NCI-H82 treated with DMSO at 0.1 percent for 48 hours (cell line): ENCODE data around the gene VPS13D.
A peak's percentile ranks its signal among the peaks of the same experiment; 100 is the strongest.

Experiments used
- DNase-seq: peaks from one replicate; lab custom pipeline; 2025; ENCODE audit not compliant: unreplicated experiment; lab: John Stamatoyannopoulos, UW

The VPS13D gene

DNA sequence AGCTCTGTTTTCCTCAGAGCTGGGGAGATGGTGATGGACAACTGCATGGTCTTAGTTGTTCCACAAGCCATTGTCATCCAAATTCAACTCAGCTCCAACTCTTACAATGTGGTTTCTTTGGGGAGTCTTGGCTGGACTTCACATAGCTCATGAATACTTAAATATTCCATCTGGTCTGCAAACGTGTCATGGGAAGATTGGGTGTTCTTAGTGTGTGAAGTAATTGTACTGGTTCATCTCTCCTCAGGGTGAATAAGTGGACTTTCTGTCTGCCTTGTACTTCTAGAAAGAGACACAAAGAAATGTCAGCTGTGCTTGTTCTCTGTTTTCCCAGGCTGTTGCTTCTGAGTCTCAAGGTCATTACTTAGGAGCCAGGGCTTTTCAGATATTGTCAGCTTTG, 106.6 kb downstream of the VPS13D start:
- no peak for DNase-seq

DNA sequence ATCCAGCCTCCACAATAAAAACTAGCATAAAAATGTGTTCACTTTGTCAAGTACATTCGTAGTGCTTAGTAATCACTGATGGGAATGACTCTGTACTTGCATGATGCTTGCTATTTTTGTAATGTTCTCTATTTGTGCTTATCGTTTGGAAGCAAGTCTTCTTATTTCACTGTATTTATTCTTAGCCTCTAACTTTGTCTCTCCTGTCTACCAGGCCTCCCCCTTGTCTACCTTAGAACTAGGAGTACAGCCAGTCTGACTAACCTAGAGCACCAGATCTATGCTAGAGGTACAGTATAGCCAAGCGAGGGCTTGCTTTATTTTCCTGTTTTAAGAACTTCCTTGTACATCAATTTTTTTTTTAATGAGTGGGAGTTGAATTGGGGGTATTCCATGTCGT, 108.2 kb downstream of the VPS13D start:
- DNase-seq = no peak

DNA sequence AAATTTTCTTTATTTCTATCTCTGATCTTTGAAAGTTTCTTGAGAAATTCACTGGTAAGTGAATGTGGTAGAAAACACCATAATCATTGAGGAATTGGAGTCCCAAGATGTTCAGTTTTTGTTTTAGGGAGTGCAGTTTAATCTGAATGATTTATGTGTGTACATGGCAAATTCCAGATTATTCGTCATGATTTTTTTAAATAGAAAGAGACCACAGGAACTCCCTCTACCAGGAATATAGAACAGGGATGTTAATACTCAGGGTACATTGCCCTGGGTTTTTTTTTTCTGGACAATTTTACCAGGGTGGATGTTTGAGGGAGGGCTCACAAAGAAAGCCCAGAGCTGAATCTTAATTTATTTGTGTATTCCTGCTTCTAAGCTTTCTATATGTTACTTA, 109.0 kb downstream of the VPS13D start:
- DNase-seq = no peak

DNA sequence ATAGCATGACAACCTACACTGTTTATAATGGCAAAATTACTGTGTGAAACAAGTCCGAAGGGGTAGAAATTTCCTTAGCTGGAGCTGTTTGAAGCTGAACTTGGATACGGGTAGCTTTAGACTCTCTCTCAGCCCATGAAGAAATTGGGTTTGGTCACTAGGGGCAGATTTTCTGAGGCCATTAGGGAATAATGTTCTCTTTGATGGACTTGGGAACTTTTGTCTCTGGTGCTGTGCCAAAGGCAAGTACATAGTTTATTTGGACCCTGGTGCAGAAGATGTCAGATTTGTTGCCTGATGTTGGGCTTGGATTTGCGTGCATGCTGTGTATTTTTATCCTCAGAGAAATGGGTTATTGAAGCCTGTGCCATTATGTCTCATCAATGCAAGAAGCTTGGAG, 109.6 kb downstream of the VPS13D start:
- DNase-seq = peak; percentile 42

DNA sequence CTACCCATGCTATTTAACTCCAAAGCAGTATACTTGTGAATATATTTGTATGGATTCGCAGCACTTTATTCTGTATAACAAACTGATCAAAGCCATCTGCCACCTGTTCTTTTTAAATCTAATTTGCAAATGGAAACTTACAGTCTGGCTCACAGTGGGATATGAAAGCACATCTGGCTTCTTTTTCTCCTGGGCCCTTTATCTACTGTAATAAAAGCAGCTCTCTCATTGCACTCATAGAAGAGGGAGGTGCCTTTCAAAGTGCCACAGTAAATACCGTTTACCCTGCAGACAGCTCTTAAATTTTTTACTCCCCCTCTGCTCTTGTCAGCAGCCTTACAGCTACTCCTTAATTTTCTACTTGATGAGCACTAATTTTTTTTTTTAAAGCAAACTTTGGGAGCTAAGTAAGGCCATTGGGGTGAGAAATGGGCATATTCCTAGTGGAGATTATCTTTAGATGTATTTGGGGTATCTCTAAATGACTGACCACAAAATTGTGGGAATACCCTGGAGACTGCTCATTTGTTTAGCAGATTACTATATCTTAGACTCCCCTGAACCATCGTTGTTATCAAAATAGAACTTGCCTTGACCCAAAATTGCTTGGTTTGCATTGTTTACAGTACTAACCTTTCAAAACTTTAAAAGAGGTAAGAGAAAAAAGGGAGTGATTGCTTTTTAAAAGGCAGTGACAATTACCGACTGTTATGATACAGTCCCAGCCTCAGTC, 110.1 kb downstream of the VPS13D start:
- DNase-seq = peak; percentile 54

DNA sequence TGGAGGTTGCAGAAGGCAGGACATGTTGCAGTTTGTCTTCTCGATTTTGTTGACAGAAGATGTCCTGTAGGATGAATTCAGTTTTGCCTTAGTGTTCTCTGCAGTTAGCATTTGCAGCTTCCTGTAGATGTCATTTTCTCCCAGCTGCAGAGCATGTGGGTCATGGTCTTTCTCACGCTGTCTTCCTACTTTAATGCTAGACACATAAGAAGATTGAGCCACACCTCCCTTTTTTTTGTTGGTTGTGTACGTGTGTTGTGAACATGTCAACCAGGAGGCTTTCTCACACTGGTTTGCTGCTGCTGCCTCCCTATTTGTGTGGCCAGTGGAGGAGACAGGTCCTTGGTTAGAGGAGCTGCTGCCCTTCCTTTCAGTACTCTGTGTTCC, 110.7 kb downstream of the VPS13D start:
- DNase-seq = no peak

DNA sequence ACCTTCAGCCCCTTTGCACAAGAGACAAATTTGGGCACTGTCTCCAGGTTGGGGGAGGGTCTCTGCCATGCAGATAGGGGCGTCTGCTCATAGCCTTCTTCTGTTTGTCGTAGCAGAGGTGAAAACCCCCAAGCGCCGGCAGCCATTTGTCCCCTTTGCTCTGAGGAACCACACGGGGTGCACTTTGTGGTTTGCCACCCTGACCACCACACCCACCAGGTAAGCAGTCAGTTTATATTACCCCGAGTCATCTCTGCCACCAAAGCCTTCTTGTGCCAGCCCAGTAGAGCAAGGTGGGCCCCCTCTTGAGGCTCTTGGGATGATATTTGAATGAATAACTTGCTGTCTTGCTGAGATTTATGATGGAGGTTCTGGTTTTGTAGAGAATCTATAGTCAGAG, 111.8 kb downstream of the VPS13D start:
- DNase-seq = no peak

DNA sequence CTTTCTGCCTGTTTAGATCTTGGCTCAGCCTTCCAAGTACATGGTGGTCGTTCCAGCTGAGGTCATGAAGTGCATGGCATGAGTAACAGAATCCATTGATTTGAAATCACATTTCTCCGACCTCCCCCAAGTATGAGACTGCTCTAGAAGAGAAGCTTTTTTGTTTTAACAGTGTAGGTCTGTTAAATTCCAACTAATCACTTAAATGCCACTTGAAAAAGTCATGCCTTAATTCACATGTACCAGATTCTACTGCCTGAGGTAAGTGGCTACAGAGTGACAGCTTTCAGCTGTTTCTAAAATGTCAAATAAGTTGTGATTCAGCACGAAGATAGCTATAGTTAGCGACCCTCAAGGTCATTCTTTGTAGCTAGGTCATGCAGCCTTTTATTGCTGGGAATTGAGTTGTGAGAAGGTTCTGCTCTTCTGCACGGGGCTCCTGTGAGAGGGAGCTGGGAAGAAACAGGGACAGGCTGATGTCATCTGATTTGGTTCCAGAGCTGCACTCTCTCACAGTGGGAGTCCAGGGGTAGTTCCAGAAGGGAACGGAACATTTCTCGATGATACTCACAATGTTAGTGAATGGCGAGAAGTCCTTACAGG, 112.7 kb downstream of the VPS13D start:
- DNase-seq = no peak

DNA sequence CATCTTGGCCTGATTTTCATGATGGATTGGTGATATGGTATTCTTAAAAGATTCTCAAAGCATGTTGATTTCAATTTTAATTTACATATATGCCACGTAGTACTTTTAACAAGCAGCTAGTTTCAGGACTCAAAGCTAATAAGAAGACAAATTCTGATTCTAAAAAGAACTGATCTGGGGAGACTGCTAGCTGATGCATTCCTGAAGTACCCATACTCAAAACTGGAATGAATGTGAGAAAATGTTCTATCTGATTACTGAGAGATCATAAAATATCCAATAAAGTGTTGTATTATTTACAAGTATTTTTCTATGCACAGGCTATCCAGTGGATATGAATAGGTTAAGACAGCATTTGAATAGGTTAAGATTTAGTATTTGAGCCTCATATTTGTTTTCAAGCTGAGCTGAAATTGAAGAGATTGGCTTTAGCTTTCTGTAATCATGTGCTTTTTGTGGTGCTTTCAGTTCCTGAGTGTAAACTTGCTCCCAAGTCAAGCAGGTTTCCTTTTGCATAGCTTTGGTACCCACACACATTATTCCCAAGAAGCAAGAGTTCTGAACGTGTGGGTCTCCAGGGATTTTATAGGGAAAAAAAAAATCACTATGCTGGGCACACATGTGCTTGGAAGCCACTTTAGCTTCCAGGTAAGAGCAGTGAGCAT, 114.1 kb downstream of the VPS13D start:
- DNase-seq = no peak

DNA sequence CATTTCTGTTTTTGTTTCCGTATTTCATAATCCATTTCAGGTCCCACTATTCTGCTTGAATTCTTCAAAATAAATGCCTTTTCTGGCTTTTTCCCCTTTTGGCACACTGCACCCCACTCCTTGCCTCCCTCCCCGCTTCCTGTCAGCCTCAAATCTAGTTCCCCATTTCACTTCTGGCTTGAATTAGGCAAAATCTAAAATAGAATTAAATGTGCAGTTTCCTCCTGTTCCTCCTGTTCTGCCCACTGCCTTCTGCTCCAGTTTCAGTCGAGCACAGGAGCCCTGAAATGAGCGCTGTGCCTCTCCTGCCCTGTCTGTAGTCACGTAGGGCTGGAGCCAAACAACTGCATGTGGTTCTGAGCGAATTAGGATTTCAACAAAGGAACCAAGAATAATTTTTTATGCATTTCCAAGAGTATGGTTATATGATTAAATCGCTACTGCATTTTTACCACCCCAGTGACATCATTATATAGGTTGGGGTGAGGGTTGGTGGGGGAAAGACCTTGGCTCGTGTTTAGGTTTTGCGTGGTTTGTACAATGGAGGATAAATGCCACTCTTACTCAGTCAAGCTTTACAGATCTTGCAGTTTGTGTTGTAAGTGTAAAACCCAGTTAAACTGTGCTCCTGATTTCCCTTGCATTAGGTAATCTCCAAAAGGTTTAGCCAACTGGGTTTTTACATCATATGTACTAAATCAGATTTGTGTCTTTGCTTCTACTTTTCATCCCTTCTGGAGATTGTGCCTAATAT, 114.9 kb downstream of the VPS13D start:
- DNase-seq = no peak

DNA sequence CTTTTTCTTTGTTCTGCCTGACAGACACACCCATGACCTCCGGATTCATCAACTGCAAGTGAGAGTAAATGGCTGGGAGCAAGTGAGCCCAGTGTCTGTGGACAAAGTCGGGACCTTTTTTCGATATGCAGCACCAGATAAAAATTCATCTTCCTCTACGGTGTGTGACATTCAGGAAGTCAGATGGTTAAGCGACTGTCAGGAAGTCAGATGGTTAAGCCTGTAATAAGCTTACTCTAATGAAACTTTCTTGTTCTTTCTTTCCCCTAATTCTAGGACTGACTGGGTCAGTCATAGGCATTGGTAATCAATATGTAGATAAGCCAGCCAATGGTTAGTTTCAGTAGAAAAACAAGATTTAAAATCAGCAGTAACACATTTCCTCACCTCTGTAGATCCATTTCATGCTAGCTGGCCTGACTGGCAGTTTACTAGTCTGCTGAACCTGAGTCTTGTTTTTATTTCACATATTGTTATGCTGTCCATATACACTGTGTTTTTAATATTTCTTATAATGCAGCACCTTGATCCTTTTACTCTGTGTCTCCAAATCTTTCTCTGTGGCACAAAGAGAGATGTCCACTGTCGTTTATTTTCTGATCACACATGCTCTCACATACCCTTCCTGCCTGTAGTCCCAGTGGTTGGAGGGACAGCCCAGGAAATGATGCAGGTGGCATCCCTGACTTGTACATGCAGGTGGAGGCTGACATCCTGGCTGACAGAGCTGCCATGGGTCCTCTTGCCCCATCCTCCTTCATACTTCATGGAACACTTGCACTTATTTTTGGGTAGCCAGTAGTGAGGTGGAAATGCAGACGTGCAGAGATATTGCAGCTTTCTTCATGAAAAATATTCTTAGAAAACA, 115.8 kb downstream of the VPS13D start:
- peak; percentile 63 for DNase-seq

DNA sequence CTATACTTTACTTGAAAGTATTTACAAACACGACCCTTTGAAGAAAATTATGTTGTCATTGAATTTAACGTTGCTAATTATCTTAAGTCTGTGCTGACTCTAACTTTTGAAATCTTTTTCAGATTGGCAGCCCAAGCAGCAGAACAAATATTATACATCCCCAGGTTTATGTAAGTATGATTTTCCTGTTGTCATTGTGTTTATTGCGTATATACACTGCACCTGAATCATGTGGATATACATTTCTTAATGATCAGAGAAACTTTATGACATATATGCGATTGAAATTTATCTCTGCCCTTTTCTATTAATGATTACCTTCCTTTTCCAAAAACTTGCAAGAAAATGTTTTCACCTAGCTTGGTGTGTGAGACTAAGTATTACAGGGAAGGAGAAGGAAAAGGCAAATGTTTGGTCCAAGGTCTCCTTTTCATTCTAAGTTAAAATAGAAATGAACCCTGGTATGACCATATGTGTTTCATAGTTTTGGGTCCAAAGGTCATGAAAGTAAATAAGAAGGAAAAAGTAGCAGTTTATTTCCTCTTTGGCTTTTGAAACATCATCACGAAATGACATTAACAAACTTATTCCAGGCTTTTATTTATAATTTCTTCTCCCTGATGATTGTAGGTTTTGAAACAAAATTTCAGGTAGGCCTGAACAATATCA, 116.8 kb downstream of the VPS13D start:
- DNase-seq = no peak

DNA sequence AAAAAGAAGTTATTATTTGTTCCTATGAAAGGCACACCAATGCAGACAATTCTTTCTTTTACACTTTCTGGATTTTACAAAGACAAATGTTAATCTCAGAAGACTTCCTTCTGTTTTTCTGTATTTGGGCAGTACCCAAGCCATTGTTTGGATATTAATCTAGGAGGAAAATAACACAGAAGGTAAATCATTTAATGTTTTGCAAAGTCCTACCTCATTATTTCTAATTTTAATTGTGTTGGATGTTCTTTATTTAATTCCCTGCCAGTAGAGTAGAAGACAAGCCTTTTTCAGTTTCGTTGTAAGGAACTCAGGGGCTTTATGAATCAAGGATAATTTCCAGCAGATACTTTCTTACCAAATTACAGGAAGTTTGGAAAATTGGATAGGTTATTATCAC, 118.3 kb downstream of the VPS13D start:
- no peak for DNase-seq

DNA sequence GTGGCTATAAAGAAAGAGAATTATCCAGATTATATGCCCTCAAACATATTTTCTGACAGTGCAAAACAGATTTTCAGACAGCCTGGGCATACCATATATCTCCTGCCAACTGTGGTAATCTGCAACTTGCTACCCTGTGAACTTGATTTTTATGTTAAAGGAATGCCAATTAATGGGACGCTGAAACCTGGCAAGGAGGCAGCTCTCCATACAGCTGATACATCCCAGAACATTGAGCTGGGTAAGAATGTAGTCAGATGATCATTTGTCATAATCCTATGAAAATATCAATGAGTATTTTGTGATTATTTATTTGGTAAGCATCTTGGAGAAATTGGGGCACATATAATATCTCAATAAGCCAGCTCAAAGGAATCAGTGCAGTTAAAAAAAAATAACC, 124.2 kb downstream of the VPS13D start:
- no peak for DNase-seq

DNA sequence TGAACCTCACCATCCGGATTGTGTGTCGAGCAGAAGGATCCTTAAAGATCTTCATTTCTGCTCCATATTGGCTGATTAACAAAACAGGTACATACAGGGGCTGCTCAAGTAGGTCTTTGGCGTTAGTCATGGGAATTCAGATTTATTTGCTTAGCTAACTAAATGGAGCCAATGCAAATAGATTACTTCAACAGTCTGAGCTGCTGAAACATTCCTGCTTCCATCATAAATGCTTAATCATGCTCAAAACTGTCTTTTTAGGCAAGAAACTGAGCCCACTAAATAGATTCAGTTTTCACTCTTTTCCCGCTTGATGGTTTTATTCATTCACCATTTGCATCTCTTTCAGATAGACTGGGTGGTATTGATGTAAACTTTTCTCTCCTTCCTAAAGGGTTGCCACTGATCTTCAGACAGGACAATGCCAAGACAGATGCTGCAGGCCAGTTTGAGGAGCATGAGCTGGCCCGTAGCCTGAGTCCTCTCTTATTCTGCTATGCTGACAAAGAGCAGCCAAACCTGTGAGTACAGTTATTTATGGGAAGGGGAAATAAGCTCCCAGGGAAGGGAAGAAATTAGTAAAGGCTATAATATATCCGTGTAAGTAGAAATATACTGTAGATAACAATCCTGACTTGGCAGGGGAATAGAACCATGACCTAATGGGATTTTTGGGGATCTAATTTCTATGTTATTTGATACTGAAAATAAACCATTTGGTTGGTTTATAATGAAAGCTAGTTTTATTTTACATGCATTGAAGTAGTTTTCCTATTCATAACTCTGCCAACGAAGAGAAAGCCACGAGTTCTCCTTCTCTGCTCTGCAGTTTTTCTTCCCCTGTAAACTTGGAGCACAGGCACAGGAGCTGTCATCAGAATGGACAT, 126.4 kb downstream of the VPS13D start:
- no peak for DNase-seq

DNA sequence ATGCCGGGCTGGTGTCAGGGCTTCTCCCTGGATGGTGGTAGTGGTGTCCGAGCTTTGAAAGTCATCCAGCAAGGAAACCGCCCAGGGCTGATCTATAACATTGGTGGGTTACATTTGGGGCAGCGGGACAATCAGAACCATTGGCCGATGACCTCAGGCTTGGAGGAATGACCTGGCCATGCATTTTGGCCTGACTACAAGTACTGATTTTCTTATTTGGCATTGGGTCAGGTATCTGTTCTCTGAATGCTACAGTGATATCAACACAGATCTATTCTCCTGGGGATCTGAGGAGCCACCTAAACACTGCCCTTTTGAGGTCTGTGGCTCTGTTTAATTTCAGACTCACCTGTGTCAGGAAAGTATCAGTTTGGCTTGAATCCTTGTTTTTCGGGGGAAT, 128.7 kb downstream of the VPS13D start:
- no peak for DNase-seq

DNA sequence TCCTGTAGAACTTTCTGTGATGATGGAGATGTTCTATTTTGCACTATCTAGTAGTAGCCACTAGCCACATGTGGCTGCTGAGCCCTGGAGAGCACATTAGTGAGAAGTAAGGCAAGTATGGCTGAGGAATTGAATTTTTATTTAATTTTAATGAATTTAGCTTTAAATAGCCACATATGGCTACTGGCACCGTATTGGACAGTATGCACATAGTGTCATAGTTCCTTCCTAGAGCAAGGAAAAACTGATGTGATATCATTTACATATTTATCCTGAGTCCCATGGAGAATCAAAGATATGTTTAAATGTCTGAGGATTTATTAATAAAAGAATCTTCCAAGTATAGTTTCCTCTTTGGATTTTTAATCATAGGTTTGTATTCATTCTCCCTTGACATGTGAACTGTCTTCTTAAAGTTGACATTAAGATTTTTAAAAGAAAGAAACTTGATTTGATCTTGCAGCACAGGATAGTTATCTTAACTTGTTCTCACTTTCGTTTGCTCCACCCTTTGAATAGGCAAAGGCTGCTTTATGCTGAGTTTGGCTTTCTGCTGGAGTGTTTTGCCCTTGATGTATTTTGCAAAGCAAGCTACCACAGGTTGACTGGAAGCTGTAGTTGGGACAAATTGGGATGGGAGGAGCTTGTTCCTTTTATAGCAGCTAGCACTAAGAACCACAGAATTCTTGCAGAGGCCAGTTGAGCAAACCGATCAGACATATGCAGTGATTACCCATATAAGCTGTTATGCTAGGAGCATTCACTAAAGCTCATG, 129.7 kb downstream of the VPS13D start:
- DNase-seq = no peak

DNA sequence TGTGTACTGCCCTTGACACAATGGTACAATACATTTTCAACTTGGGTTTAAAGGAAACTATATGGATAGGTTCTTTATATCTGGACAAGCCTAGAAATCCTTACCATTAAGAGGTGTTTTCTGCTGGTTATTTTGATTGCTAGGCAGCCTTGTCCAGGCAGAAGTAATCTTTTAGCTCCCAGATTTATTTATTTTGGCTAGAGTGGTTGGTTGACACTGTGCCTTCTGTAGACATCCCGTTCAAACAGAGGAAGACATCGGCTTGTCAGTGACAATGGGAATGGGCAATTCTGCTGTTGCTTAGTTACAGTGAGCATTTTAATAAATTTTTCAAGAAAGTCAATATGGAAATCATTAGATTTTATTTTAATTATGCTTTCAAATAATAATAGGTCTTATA, 138.8 kb downstream of the VPS13D start:
- no peak for DNase-seq

DNA sequence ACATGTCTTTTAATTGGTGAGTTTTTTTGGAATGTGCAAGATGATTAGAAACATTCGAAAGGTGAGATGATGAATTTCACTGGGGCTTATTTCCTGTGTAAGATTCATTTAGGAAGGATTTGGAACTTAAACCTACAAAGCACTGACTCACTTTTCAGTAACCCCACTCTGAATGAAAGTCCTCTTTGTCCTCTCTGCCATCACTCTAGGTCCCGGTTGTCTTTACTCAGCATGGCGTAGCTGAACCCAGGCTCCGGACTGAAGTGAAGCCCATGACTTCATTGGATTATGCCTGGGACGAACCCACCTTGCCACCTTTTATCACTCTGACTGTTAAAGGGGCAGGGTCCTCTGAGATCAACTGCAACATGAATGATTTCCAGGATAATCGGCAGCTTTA, 139.4 kb downstream of the VPS13D start:
- no peak for DNase-seq
